ENCODE data around the gene STAT6. TPM values are rescaled to one million over a fixed set of nuclear protein-coding genes. Genes with fewer than 3 reads are reported as not detected.

STAT6 gene
- total and polyA plus RNA-seq, 2 donors (not counting 3 experiments of a cell fraction or from before 2014, with no cell fraction given), result 136 to 147 TPM

- Histone ChIP-seq H3K9me1 (replicated peaks; ENCODE audit: control insufficient read depth, extremely low read depth, insufficient read depth, low read length) (no peaks in the 10 kb centered on the region), H3K27ac (ENCODE audit: insufficient read depth, low read depth, low read length) (no peak overlapping the region), H3K4me3 (replicated peaks in 1 of 3; ENCODE audit: insufficient read depth in 1 of 3, low read depth in 1 of 3, low read length in 3 of 3) (no peak overlapping the region), H3K36me3 (ENCODE audit: control insufficient read depth in 2 of 2, extremely low read depth in 1 of 2, insufficient read depth in 2 of 2, low read length in 2 of 2) (peaks cover 0 to 1% of the 10 kb centered on the region in 2 experiments), H3K9me3 (replicated peaks; ENCODE audit: control insufficient read depth, insufficient read depth, low read length) (no peaks in the 10 kb centered on the region), H3K27me3 (ENCODE audit: control insufficient read depth in 2 of 2, insufficient read depth in 2 of 2, low read length in 2 of 2) (peaks cover 3 to 6% of the 10 kb centered on the region in 2 experiments), H3K79me2 (ENCODE audit: control insufficient read depth, insufficient read depth, low read length) (peaks cover 13% of the 10 kb centered on the region), H3K4me1 (ENCODE audit: control insufficient read depth, extremely low read depth, insufficient read depth, low read length) (peaks cover 14% of the 10 kb centered on the region), H3K4me2 (ENCODE audit: insufficient read depth, low read length) (no peak overlapping the region), H4K20me1 (replicated peaks; ENCODE audit: control insufficient read depth, extremely low read depth, insufficient read depth, low read length) (no peaks in the 10 kb centered on the region), H3K9ac (replicated peaks; ENCODE audit: extremely low read depth, insufficient read depth, low read length) (no peak overlapping the region), H2AFZ (ENCODE audit: low read depth, low read length) (no peak overlapping the region)
- FAIRE-seq (no peak), DNase-seq (ENCODE audit: low read depth, low spot score) (no peak)
- dilution Hi-C loops (cut with MboI; ENCODE audit: extremely low pct_ligation_motif_present, low sequenced_read_pairs), result no loop called here
- TF ChIP-seq JUN (IDR thresholded peaks at IDR 0.05; ENCODE audit: borderline replicate concordance, insufficient read depth, insufficient read length, low read depth) (no peak), CTCF (IDR thresholded peaks at IDR 0.05; ENCODE audit: extremely low read depth in 1 of 2, insufficient read depth in 1 of 2, low read depth in 1 of 2, low read length in 2 of 2) (peak; percentile 73 to 84)
- ChIA-PET POLR2A (interaction anchor here (0.6 to 1.9 kb wide), 9 partner anchors 15 to 84 kb away, joined by 3 to 9 read pairs (median 4); partner anchors contain the start of gene NAB2), CTCF (interaction anchor here (0.6 to 3.5 kb wide), 31 partner anchors 9 to 372 kb away, joined by 3 to 449 read pairs (median 7); partner anchors contain the start of genes LRP1, LRP1-AS, MYO1A and NAB2)
- BruUV-seq (replicated peaks), result no TSS peak
- intact Hi-C loops (cut with micrococcal nuclease), result loop anchor here (1.0 to 5.0 kb wide), 7 partner anchors 19 to 475 kb away; no protein-coding TSS in a partner anchor
Observed at GRCh38 chr12:57112492-57113294, 1.5 kb upstream of the STAT6 start.

Data from endothelial cell of umbilical vein (primary cell).